GM12878 (cell line): ENCODE results near the gene ELOF1. TPM values are rescaled to one million over a fixed set of nuclear protein-coding genes. Genes with fewer than 3 reads are reported as not detected.

Experiments
- ATAC-seq: fragments of 200-7000 bp; cut with Tn5 transposase; 3 replicates; pipeline ENCODE4 v1.9.1; 2020; ENCODE audit warnings: mild to moderate bottlenecking, moderate library complexity
- BruUV-seq: library from RNA; stranded (reverse); fragments of 400-500 nt; replicated peaks from 2 replicates; lab custom pipeline; 2021; lab: Mats Ljungman, UMichigan
- CTCF ChIA-PET: fragments of 300-600 bp; sonication (Branson Sonifier 250); formaldehyde crosslinking; extraction: SDS; loops from one replicate; lab custom pipeline; 2021; ENCODE audit warnings: inconsistent platforms; lab: Yijun Ruan, JAX
- POLR2A ChIA-PET: fragments of 350-600 bp; formaldehyde crosslinking; extraction: SDS; loops from one replicate; lab custom pipeline; 2021; ENCODE audit warnings: inconsistent platforms; lab: Charles Lee
- RAD21 ChIA-PET: fragments of 300-600 bp; sonication (Branson Sonifier 250); formaldehyde crosslinking; loops from one replicate; lab custom pipeline; 2023; ENCODE audit warnings: antibody characterized with exemption; ENCODE audit not compliant: unreplicated experiment; lab: Charles Lee
- SMC1A ChIA-PET: fragments of 300-600 bp; sonication (Branson Sonifier 250); formaldehyde crosslinking; loops from one replicate; lab custom pipeline; 2023; ENCODE audit not compliant: unreplicated experiment, uncharacterized antibody; lab: Charles Lee
- DNase-seq: peaks from one replicate; pipeline ENCODE4 v3.0.0-alpha.2; 2011; ENCODE audit warnings: low read depth, low spot score
- FAIRE-seq: peaks from 3 replicates; lab custom pipeline; 2011; peaks lifted over from hg19 to GRCh38; lab: Jason Lieb, UNC
- H2AFZ ChIP-seq: 2 replicates; pipeline ENCODE4 v1.6.0; 2011; ENCODE audit warnings: low read depth, low read length, control low read depth; ENCODE audit not compliant: control insufficient read depth
- H3K27ac ChIP-seq: 2 replicates; pipeline ENCODE4 v1.5.1; 2011; ENCODE audit warnings: control low read depth; ENCODE audit not compliant: control insufficient read depth, insufficient read depth
- H3K27me3 ChIP-seq, 2 experiments: replicated peaks in 1 of 2; 2 replicates each; pipeline versions ENCODE4 v1.6.0 to v1.6.1; 2011; ENCODE audit warnings: low read length in 1 of 2; ENCODE audit not compliant: control insufficient read depth in 2 of 2, insufficient read depth in 2 of 2
- H3K36me3 ChIP-seq, 2 experiments: 2 replicates each; pipeline ENCODE4 v1.5.1; 2011; ENCODE audit warnings: low read length in 1 of 2; ENCODE audit not compliant: control insufficient read depth in 2 of 2, insufficient read depth in 2 of 2
- H3K4me1 ChIP-seq: 2 replicates; pipeline ENCODE4 v1.6.1; 2011; ENCODE audit warnings: mild to moderate bottlenecking, low read length, moderate library complexity, mixed read lengths; ENCODE audit not compliant: control insufficient read depth, insufficient read depth
- H3K4me2 ChIP-seq: 2 replicates; pipeline ENCODE4 v1.6.0; 2011; ENCODE audit warnings: control low read depth; ENCODE audit not compliant: control insufficient read depth, insufficient read depth
- H3K4me3 ChIP-seq: fragments of 200-600 bp; sonication (generic); 2 replicates; pipeline ENCODE4 v1.5.1; 2016
- H3K79me2 ChIP-seq: 2 replicates; pipeline ENCODE4 v1.6.0; 2011; ENCODE audit warnings: low read length; ENCODE audit not compliant: control insufficient read depth, insufficient read depth
- H3K9ac ChIP-seq: 2 replicates; pipeline ENCODE4 v1.8.0; 2011; ENCODE audit warnings: low read length, control low read depth, mixed read lengths; ENCODE audit not compliant: control insufficient read depth, insufficient read depth
- H3K9me3 ChIP-seq: replicated peaks from 3 replicates; pipeline ENCODE4 v1.5.1; 2011; ENCODE audit warnings: mild to moderate bottlenecking, low read length; ENCODE audit not compliant: control insufficient read depth, insufficient read depth
- H4K20me1 ChIP-seq: 2 replicates; pipeline ENCODE4 v1.6.0; 2011; ENCODE audit not compliant: control insufficient read depth, insufficient read depth
- ASH2L ChIP-seq: fragments of 300-600, 200-600 bp; sonication (generic); IDR thresholded peaks from 2 replicates; pipeline ENCODE4 v1.6.1; 2017; ENCODE audit warnings: low read depth, mild to moderate bottlenecking, borderline replicate concordance
- ATF3 ChIP-seq: IDR thresholded peaks from 2 replicates; pipeline ENCODE4 v1.6.1; 2011; ENCODE audit warnings: low read depth, mild to moderate bottlenecking, low read length, moderate library complexity, borderline replicate concordance; ENCODE audit errors: extremely low read depth
- BACH1 ChIP-seq: fragments of 450-650 bp; IDR thresholded peaks from 2 replicates; pipeline ENCODE4 v1.6.1; 2017; ENCODE audit warnings: mild to moderate bottlenecking, borderline replicate concordance
- BHLHE40 ChIP-seq, 2 experiments: fragments of 450-650 bp in 1 of 2; IDR thresholded peaks; 2 replicates each; pipeline ENCODE4 v1.6.1; 2011 to 2017; ENCODE audit warnings: low read depth in 2 of 2, borderline replicate concordance in 1 of 2, improper control_type of control experiment in 1 of 2, low read length in 1 of 2, mild to moderate bottlenecking in 1 of 2
- DPF2 ChIP-seq: fragments of 450-650 bp; IDR thresholded peaks from 2 replicates; pipeline ENCODE4 v1.6.1; 2017; ENCODE audit warnings: mild to moderate bottlenecking
- KDM1A ChIP-seq: fragments of 200-600 bp; sonication (generic); IDR thresholded peaks from 2 replicates; pipeline ENCODE4 v1.6.1; 2016; ENCODE audit warnings: borderline replicate concordance
- MTA2 ChIP-seq: fragments of 450-650 bp; IDR thresholded peaks from 2 replicates; pipeline ENCODE4 v1.6.1; 2016; ENCODE audit warnings: low read depth, mild to moderate bottlenecking, moderate library complexity
- STAT1 ChIP-seq: fragments of 450-650 bp; conservative IDR thresholded peaks from 2 replicates; pipeline ENCODE4 v1.6.1; 2014; ENCODE audit warnings: antibody characterized with exemption, mild to moderate bottlenecking
- TCF12 ChIP-seq: IDR thresholded peaks from 2 replicates; pipeline ENCODE4 v1.6.1; 2011; ENCODE audit warnings: low read depth, mild to moderate bottlenecking, low read length
- ZBED1 ChIP-seq: IDR thresholded peaks from 2 replicates; pipeline ENCODE4 v1.6.1; 2016; ENCODE audit warnings: borderline replicate concordance
- ZNF217 ChIP-seq: fragments of 450-650 bp; IDR thresholded peaks from 2 replicates; pipeline ENCODE4 v1.6.1; 2017; ENCODE audit warnings: antibody characterized with exemption, mild to moderate bottlenecking
- ZZZ3 ChIP-seq: IDR thresholded peaks from 2 replicates; pipeline ENCODE4 v1.6.1; 2011; ENCODE audit warnings: low read depth; ENCODE audit not compliant: control insufficient read depth, insufficient read length
- WGBS: methylation state at CpG from one replicate; pipeline ENCODE4 v1.1.6; 2016; ENCODE audit warnings: low lambda C conversion rate; ENCODE audit not compliant: insufficient replicate concordance, insufficient coverage; ENCODE audit errors: missing lambda C conversion rate; 5-methylcytosine and 5-hydroxymethylcytosine counted together
- in situ Hi-C: fragments of 300-500 bp; cut with MboI; formaldehyde crosslinking; loops from 9 replicates; pipeline ENCODE4 v1.14.3; 2018; ENCODE audit warnings: mixed read lengths
- intact Hi-C: fragments of 100-400 bp; cut with micrococcal nuclease; formaldehyde crosslinking; loops from one replicate; pipeline ENCODE4 v1.14.2; 2022; ENCODE audit not compliant: unreplicated experiment
- polyA plus RNA-seq, 11 experiments: library from polyadenylated mRNA; depleted of rRNA in 4 of 11; unstranded in 6 of 11; stranded (reverse) in 5 of 11; fragments of >200 nt; fragmentation: Nextera tagmentation in 4 of 11; fragmentation: Illumina TruSeq in 1 of 11; extraction: Ambion mirVana in 4 of 11; extraction: Trizol in 1 of 11; gene quantifications; 1 replicate in 1 of 11; 2 replicates in 10 of 11; pipeline versions ENCODE4 v1.2.1 to v1.2.3, GENCODE V29; 2011 to 2016; ENCODE audit warnings: inconsistent platforms in 2 of 11, missing spikeins in 2 of 11, low read depth in 1 of 11
- total RNA-seq, 4 experiments: library from RNA; depleted of rRNA in 3 of 4; stranded (reverse); fragments of >200 nt in 3 of 4; fragmentation: Illumina TruSeq in 1 of 4; extraction: Trizol in 1 of 4; gene quantifications; 2 replicates each; pipeline versions ENCODE4 v1.2.1 to v1.2.3, GENCODE V29; 2013 to 2021
- TF ChIP-seq, protein P1 (sequence below): fragments of 450-650 bp; IDR thresholded peaks from 2 replicates; pipeline ENCODE4 v1.6.1; 2016; ENCODE audit warnings: mild to moderate bottlenecking

The ELOF1 gene
- total and polyA plus RNA-seq, 10 of the 15 experiments (the other 5 are each of a cell fraction or from before 2014, with no cell fraction given), result 11.7 to 124 (median 92.9) TPM

DNA sequence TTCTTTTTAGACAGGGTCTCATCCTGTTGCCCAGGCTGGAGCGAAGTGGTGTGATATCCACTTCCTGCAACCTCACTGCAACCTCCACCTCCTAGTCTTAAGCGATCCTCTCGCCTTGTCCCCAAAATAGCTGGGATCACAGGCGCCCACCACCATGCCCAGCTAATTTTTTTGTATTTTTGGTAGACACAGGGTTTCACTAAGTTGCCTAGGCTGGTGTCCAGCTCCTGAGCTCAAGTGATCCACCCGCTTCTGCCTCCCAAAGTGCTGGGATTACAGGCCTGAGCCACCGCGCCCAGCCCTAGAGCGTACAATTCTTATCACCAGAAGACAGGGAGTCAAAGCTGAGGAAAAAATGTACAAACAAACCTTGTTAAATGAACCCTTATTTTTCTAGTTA is 4.5 kb upstream of the ELOF1 start:
- in situ Hi-C loops, result no loop called here
- no peak overlapping the region for H3K4me3 ChIP-seq
- no peak for TF ChIP-seq ZNF217
- no peak for TF ChIP-seq MTA2
- no peak for TF ChIP-seq KDM1A
- TF ChIP-seq ZBED1, result no peak
- TF ChIP-seq ATF3, result no peak
- TF ChIP-seq DPF2, result no peak
- TF ChIP-seq, protein P1, sequence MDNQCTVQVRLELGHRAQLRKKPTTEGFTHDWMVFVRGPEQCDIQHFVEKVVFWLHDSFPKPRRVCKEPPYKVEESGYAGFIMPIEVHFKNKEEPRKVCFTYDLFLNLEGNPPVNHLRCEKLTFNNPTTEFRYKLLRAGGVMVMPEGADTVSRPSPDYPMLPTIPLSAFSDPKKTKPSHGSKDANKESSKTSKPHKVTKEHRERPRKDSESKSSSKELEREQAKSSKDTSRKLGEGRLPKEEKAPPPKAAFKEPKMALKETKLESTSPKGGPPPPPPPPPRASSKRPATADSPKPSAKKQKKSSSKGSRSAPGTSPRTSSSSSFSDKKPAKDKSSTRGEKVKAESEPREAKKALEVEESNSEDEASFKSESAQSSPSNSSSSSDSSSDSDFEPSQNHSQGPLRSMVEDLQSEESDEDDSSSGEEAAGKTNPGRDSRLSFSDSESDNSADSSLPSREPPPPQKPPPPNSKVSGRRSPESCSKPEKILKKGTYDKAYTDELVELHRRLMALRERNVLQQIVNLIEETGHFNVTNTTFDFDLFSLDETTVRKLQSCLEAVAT, result no peak
- TF ChIP-seq ASH2L, result no peak
- TF ChIP-seq ZZZ3, result no peak
- TF ChIP-seq BHLHE40 (IDR thresholded peaks at IDR 0.05; ENCODE audit: borderline replicate concordance in 1 of 2, low read depth in 2 of 2, low read length in 1 of 2), result no peak
- no peak for TF ChIP-seq BACH1
- no peak for TF ChIP-seq STAT1
- no peak for TF ChIP-seq TCF12
- ChIA-PET POLR2A (interaction anchor here (0.5 to 6.8 kb wide), 5 partner anchors 11 to 45 kb away, joined by 3 to 94 read pairs (median 6); no protein-coding TSS in a partner anchor), RAD21 (interaction anchor here (1.0 to 6.9 kb wide), 3 partner anchors 10 to 22 kb away, joined by 3 to 172 read pairs (median 6); partner anchors contain the start of gene ACP5), SMC1A (interaction anchor here (0.8 to 8.5 kb wide), 5 partner anchors 9 to 234 kb away, joined by 4 to 215 read pairs (median 4); partner anchors contain the start of genes ACP5 and ZNF491), CTCF (interaction anchor here (0.6 to 9.1 kb wide), 6 partner anchors 9 to 27 kb away, joined by 3 to 225 read pairs (median 4); partner anchors contain the start of gene ACP5)
- no peak overlapping the region for H2AFZ ChIP-seq
- H3K4me1 ChIP-seq, result peaks cover 15% of the 10 kb centered on the region
- no peaks in the 10 kb centered on the region for H3K9me3 ChIP-seq
- intact Hi-C loops, result loop anchor here (10.0 kb wide), 2 partner anchors 361 to 689 kb away; partner anchors contain the start of genes CARM1 and ZNF700
- FAIRE-seq (no peak), ATAC-seq (no peak), DNase-seq (no peak)
- H3K79me2 ChIP-seq, result peaks cover 20% of the 10 kb centered on the region
- no peaks in the 10 kb centered on the region for H3K36me3 ChIP-seq
- no peak overlapping the region for H3K27ac ChIP-seq
- no peak overlapping the region for H3K9ac ChIP-seq
- no peaks in the 10 kb centered on the region for H4K20me1 ChIP-seq
- WGBS, result 97% methylated on average over 8 of the region's 8 CpGs
- BruUV-seq, result no TSS peak
- H3K27me3 ChIP-seq, result no peaks in the 10 kb centered on the region
- no peak overlapping the region for H3K4me2 ChIP-seq
